C4-2B (cell line): ENCODE results near the gene IAPP.

Experiments used
- H3K27ac ChIP-seq: fragments of 450-650 bp; 2 replicates; pipeline ENCODE4 v1.5.1; 2017
- ZFX ChIP-seq: fragments of 450-650 bp; IDR thresholded peaks from 2 replicates; pipeline ENCODE4 v1.6.1; 2017
- TF ChIP-seq, protein P1 (sequence below): fragments of 450-650 bp; conservative IDR thresholded peaks from 2 replicates; pipeline ENCODE4 v1.5.1; 2017; ENCODE audit warnings: mild to moderate bottlenecking

IAPP gene

GRCh38 chr12:21428241-21428640 lies 55.5 kb downstream of the IAPP start:
- TF ChIP-seq ZFX: no peak
- TF ChIP-seq, protein P1, sequence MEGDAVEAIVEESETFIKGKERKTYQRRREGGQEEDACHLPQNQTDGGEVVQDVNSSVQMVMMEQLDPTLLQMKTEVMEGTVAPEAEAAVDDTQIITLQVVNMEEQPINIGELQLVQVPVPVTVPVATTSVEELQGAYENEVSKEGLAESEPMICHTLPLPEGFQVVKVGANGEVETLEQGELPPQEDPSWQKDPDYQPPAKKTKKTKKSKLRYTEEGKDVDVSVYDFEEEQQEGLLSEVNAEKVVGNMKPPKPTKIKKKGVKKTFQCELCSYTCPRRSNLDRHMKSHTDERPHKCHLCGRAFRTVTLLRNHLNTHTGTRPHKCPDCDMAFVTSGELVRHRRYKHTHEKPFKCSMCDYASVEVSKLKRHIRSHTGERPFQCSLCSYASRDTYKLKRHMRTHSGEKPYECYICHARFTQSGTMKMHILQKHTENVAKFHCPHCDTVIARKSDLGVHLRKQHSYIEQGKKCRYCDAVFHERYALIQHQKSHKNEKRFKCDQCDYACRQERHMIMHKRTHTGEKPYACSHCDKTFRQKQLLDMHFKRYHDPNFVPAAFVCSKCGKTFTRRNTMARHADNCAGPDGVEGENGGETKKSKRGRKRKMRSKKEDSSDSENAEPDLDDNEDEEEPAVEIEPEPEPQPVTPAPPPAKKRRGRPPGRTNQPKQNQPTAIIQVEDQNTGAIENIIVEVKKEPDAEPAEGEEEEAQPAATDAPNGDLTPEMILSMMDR: no peak
- H3K27ac ChIP-seq: no peak overlapping the region
